ENCODE results near the gene IQCH. TPM values are rescaled to one million over a fixed set of nuclear protein-coding genes. Genes with fewer than 3 reads are reported as not detected.

IQCH gene
- total RNA-seq, 4 donors from 2014 or later = 0.66 to 3.0 (median 2.0) TPM

DNA sequence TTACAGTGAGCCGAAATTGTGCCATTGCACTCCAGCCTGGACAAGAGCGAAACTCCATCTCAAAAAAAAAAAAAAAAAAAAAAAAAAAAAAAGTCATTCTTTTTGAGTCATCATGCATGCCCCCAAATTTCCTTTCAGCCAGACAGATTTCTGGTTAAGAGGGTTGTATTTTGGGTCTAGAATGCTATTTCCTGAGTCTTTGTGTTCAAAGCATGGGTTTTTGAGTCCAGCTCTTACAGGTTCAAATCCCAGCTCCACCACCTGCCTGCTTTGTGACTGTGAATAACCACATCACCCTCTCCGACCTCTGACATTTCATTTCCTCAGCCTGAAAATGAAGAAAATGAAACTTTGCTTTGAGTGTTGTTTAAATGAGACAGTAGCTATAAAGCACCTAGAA lies 257.0 kb downstream of the IQCH start:
- no peak overlapping the region for H3K4me3 ChIP-seq
- TF ChIP-seq POLR2A (IDR thresholded peaks at IDR 0.05) (no peak), EP300 (IDR thresholded peaks at IDR 0.05) (no peak)
- TF ChIP-seq, protein P1, sequence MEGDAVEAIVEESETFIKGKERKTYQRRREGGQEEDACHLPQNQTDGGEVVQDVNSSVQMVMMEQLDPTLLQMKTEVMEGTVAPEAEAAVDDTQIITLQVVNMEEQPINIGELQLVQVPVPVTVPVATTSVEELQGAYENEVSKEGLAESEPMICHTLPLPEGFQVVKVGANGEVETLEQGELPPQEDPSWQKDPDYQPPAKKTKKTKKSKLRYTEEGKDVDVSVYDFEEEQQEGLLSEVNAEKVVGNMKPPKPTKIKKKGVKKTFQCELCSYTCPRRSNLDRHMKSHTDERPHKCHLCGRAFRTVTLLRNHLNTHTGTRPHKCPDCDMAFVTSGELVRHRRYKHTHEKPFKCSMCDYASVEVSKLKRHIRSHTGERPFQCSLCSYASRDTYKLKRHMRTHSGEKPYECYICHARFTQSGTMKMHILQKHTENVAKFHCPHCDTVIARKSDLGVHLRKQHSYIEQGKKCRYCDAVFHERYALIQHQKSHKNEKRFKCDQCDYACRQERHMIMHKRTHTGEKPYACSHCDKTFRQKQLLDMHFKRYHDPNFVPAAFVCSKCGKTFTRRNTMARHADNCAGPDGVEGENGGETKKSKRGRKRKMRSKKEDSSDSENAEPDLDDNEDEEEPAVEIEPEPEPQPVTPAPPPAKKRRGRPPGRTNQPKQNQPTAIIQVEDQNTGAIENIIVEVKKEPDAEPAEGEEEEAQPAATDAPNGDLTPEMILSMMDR (IDR thresholded peaks at IDR 0.05) = no peak
- DNase-seq (ENCODE audit: low spot score in 2 of 2) = no peak
- no peak overlapping the region for H3K27ac ChIP-seq
- no peaks in the 10 kb centered on the region for H3K9me3 ChIP-seq
- peaks cover 0 to 5% (median 2%) of the 10 kb centered on the region in 4 donors for H3K4me1 ChIP-seq
- H3K36me3 ChIP-seq = peaks cover 0 to 36% (median 0%) of the 10 kb centered on the region in 3 donors
- no peaks in the 10 kb centered on the region for H3K27me3 ChIP-seq
- WGBS, 2 donors = 98% methylated on average over 3 of the region's 3 CpGs

GRCh38 chr15:67512140-67512539 lies 257.6 kb downstream of the IQCH start:
- peaks cover 0 to 36% (median 0%) of the 10 kb centered on the region in 3 donors for H3K36me3 ChIP-seq
- no peak for DNase-seq (ENCODE audit: low spot score in 2 of 2)
- TF ChIP-seq EP300 (IDR thresholded peaks at IDR 0.05) = no peak
- TF ChIP-seq, protein P1 (IDR thresholded peaks at IDR 0.05) = no peak
- no peak for TF ChIP-seq POLR2A (IDR thresholded peaks at IDR 0.05)
- H3K9me3 ChIP-seq = no peaks in the 10 kb centered on the region
- peaks cover 0 to 4% (median under 1%) of the 10 kb centered on the region in 4 donors for H3K4me1 ChIP-seq
- H3K27ac ChIP-seq = no peak overlapping the region
- 28 to 43% methylated on average over 3 of the region's 3 CpGs for WGBS, 2 donors
- no peaks in the 10 kb centered on the region for H3K27me3 ChIP-seq
- H3K4me3 ChIP-seq = no peak overlapping the region

- Histone ChIP-seq H3K4me3 (no peak overlapping the region), H3K27me3 (no peaks in the 10 kb centered on the region), H3K4me1 (no peaks in the 10 kb centered on the region), H3K9me3 (no peaks in the 10 kb centered on the region), H3K27ac (no peak overlapping the region), H3K36me3 (peaks cover 0 to 36% (median 0%) of the 10 kb centered on the region in 3 donors)
- DNase-seq (ENCODE audit: low spot score in 2 of 2) = no peak
- 77 to 78% methylated on average over 9 of the region's 9 CpGs for WGBS, 2 donors
- TF ChIP-seq POLR2A (IDR thresholded peaks at IDR 0.05) = no peak
- TF ChIP-seq EP300 (IDR thresholded peaks at IDR 0.05) = no peak
- TF ChIP-seq, protein P1 (IDR thresholded peaks at IDR 0.05) = no peak
Observed at GRCh38 chr15:67512933-67513714, 258.5 kb downstream of the IQCH start.

DNA sequence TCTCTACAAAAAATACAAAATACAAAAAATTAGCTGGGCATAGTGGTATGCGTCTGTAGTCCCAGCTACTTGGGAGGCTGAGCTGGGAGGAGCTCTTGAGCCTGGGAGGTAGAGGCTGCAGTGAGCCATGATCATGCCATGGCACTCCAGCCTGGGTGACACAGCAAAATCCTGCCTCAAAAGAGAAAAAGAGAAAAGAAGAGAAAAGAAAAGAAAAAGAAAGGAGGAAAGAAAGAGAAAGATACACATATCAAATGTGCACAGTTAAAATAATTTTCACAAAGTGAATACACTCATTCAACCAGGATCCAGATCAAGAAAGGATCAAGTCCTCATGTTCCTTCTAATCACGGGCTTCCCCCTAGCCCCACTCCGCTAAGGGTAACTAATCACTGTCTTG lies 260.5 kb downstream of the IQCH start:
- Histone ChIP-seq H3K4me3 (no peak overlapping the region), H3K27me3 (no peaks in the 10 kb centered on the region), H3K36me3 (peaks cover 0 to 36% (median 0%) of the 10 kb centered on the region in 3 donors), H3K4me1 (peaks cover 0 to 5% (median 0%) of the 10 kb centered on the region in 4 donors), H3K9me3 (no peaks in the 10 kb centered on the region), H3K27ac (no peak overlapping the region)
- no peak for DNase-seq (ENCODE audit: low spot score in 2 of 2)
- WGBS, 2 donors = 93 to 98% methylated on average over 3 of the region's 3 CpGs
- TF ChIP-seq EP300 (IDR thresholded peaks at IDR 0.05) (no peak), POLR2A (IDR thresholded peaks at IDR 0.05) (no peak)
- TF ChIP-seq, protein P1 (IDR thresholded peaks at IDR 0.05) = no peak

DNA sequence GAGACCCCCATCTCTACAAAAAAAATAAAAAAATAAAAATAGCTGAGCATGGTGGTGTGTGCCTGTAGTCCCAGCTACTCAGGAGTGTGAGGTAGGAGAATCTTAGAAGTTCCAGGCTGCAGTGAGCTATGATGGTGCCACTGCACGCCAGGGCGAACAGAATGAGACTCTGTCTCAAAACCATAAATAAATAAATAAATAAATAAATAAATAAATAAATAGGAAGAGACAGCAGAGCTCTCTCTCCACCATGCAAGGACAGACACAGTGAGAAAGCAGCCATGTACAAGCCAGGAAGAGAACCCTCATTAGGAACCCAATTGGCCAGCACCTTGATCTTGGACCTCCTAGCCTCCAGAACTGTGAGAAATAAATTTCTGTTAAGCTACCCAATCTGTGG lies 261.0 kb downstream of the IQCH start:
- no peak for DNase-seq (ENCODE audit: low spot score in 2 of 2)
- Histone ChIP-seq H3K4me3 (no peak overlapping the region), H3K27me3 (no peaks in the 10 kb centered on the region), H3K36me3 (peaks cover 0 to 36% (median 0%) of the 10 kb centered on the region in 3 donors), H3K9me3 (no peaks in the 10 kb centered on the region), H3K27ac (no peak overlapping the region), H3K4me1 (peaks cover 0 to 9% (median 0%) of the 10 kb centered on the region in 4 donors)
- TF ChIP-seq POLR2A (IDR thresholded peaks at IDR 0.05) (no peak), EP300 (IDR thresholded peaks at IDR 0.05) (no peak)
- TF ChIP-seq, protein P1 (IDR thresholded peaks at IDR 0.05) = no peak
- WGBS, 2 donors = 92 to 95% methylated on average over 2 of the region's 2 CpGs

All from tibial nerve (tissue), 4 donors.